Activated CD4-positive, alpha-beta T cell treated with anti-CD3 and anti-CD28 coated beads, Interleukin-2, amount 50 U/mL, for 48 hours (primary cell): ENCODE data around the gene HNF4A.
"Not testable (repeated sequence)": the region's sequence is repeated elsewhere in the genome, so short reads cannot be mapped to it uniquely, and the experiment has no call there.

Experiments used
- DNase-seq, 2 experiments: peaks; one replicate each; pipeline ENCODE4 v3.0.0-alpha.2; 2020

The HNF4A gene

DNA sequence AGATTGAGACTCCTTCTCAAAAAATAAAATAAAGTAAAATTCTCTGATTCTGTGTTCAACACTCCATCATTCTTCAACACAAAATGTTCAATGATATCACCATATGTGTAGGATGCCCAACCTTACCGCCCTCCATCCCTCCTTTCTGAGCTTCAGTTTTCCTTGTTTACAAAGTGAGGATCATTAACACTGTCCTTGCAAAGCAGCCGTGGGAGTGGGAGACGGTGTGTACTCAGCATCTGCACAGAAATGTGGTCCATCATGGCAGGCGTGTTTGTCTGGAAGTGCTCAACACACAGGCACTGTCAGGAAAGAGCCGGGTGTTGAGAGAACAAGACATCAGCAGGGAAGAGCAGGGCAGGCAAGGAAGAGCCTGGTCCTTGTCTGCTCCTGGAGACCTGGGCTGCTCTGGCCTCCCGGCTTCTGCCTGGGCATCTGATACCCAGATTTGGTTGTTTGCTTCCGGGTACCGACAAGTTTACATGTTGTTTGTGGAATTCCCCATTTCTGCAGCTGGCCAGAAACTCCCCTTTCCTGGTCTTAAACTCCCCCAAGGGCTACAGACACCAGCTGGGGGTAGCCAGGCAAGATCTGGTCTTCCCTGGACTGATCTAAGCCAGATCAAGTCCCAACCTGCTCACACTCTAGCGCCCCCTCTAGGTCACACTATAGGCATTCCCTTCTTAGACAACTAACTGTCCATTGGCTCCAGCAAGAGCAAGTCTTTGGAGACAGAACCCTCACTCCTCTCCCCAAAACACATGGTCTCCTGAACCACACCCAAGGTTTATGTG, 93.5 kb downstream of the HNF4A start:
- peak in 1 of 2 experiments; percentile 10 for DNase-seq

DNA sequence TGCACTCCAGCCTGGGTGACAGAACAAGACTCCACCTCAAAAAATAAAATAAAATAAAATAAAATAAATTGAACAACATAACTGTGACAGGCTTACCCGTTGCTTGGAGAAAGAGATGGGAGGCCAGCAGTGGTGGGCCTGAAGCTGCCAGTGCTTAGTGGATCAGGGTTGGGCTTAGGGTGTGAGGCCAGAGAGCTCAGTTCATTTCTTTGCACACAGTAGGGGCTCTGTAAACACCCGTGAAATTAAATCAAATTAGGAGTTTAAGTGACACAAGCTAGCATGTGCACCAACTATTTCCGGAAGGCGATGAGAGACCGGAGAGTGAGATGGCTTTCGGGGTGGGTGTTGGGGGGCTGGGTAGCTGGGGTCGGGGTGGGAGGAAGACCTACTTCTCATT, 94.4 kb downstream of the HNF4A start:
- no peak for DNase-seq

DNA sequence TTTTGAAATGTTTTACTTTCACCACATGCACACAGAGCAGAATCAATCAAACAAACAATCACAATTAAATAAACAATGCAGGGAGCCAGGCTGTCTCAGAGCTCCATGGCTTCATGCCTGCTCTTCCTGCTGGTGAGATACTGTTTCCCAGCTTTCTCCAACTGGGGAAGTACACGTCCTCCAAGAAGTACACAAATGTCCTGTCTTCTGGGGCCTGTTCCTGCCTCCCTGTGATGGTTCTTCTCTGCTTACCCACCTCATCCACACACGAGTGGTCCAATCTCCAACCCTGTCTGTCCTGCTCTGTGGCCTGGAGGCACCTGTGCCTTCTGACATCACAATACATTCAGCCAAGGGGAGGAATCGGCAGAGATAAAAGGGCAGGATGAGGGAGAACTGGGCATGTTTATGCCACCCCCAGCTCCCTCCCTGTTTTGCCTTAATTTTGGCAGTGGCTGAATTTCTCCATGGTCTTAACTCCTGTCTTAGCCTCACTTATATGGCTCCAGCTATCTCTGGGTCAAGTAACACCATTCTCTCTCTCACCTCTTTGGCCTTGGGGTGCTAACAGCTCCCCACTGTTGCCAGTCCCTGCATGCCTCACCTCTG, 94.9 kb downstream of the HNF4A start:
- DNase-seq: no peak

DNA sequence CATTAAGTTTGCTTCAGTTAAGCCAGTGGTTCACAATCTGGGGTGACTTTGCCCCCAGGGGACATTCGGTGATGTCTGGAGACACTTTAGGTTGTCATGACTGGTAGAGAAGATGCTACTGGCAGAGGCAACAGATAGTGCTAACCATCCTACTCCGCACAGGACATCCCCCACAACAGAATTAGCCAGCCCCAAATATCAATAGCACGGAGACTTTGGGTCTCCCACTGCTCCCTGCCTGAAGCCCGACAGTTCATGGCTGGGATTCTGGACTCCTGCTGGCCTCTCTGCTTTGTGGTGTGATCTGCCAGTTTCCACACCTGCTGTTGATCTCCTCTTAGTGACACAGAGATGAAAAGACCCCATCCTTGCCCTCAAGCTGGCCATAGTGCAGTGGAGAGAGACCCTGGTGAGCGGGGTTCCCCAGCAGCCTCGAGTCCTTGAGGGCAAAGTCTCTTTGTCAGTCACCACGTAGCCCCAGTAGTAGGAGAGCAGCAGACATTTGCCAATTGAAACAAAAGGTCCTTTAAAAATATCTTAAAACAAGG, 95.5 kb downstream of the HNF4A start:
- DNase-seq: no peak

DNA sequence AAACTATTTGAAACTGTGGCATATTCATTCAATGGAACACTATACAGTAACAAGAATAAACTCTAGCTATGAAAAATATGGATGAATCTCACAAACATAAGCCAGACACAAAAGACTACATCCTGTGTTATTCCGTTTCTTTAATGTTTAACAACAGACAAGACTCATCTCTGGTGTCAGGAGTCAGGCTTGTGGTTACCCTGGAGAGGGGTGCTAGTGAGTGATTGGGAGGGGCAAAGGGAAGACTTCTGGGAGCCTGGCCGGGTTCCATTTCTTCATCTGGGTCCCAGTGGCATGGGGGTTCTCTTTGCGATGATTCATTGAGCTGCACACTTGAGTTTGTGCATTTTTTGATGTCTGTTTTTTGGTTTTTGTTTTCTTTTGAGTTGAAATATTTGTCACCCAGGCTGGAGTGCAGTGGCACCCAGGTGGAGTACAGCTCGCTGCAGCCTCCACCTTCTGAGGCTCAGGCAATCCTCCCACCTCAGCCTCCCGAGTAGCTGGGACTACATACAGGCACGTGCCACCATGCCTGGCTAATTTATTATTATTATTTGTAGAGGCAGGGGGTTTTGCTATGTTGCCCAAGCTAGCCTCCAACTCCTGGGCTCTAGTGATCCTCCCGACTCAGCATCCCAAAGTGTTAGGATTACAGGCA, 98.9 kb downstream of the HNF4A start:
- DNase-seq: no peak

DNA sequence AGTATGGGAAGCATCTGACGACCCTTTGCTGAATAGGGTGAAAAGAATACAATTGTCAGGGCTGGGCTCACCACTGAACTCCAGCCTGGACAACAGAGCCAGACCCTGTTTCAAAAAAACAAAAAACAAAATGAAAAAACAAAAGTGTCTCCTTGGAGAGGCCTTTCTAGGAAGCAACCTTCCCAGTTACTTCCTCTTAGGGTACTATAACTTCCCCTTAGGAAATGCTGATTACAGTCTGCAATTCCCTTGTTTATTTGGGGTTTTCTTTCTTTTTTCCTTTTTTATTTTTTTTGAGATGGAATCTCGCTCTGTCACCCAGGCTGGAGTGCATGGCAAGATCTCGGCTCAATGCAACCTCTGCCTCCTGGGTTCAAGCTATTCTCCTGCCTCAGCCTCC, 99.6 kb downstream of the HNF4A start:
- no peak for DNase-seq

DNA sequence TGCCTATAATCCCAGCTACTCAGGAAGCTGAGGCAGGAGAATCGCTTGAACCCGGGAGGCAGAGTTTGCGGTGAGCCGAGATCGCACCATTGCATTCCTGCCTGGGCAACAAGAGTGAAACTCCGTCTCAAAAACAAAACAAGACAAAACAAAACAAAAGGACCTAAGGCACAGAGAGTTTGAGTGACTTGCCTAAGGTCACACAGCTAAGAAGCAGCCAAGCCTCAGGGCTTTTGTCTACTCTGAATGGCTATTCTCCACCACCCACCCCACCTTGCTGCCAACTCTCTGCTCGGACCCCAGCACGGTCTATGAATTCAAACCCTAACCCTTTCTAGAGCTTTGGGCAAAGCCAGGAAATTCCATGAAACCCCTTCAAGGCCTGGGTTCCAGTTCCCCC, 101.1 kb downstream of the HNF4A start:
- no peak for DNase-seq

DNA sequence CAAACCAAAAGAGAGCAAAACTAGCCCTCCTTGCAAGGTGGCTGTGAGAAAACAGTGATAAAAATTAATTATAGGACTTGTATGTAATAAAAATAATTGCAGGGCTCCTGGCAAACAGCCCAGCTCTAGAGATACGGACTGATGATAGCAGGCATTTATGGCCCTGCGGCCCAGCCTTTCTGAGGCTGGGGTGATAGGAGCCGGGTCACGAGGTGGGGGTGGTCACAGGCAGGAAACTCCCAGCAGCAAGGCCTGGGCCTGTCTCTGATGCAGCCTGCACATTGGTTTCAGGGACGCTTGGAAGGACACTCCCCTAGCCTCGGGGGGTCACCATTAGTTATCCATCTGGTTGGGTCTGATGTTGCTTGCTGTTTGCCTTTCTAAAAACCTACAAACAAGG, 101.5 kb downstream of the HNF4A start:
- DNase-seq: no peak

DNA sequence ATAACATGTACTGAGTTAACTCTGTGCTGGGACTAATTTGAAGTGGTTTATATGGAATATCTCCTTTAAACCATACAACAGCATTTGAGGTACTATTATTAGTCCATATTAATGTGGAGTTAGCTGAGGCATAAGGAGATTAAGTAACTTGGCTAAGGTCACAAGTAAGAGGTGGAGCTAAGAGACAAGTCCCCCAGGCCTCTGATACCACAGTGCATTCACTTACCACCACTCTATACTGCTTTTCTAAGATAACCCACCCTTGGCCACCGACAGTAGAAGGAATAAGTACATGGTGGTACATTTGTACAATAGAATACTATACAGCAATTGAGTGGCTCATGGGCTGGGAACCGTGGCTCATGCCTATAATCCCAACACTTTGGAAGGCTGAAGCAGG, 103.8 kb downstream of the HNF4A start:
- DNase-seq: no peak

DNA sequence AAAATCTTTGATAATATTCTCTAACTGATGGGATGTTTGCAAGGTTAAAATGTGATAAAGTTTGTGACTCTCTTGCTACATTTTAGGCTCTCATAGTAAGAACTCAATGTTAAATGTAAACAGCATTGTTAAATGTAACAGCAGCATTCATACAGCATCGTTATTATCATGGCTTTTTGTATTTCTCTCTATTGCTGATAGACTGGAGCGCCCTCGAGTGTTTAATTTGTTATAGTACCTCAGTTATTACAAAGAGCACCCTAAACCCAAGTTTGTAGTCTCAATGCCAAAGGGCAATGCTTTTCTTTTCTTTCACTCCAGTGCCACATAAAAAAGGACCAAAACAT, 105.3 kb downstream of the HNF4A start:
- no peak for DNase-seq

DNA sequence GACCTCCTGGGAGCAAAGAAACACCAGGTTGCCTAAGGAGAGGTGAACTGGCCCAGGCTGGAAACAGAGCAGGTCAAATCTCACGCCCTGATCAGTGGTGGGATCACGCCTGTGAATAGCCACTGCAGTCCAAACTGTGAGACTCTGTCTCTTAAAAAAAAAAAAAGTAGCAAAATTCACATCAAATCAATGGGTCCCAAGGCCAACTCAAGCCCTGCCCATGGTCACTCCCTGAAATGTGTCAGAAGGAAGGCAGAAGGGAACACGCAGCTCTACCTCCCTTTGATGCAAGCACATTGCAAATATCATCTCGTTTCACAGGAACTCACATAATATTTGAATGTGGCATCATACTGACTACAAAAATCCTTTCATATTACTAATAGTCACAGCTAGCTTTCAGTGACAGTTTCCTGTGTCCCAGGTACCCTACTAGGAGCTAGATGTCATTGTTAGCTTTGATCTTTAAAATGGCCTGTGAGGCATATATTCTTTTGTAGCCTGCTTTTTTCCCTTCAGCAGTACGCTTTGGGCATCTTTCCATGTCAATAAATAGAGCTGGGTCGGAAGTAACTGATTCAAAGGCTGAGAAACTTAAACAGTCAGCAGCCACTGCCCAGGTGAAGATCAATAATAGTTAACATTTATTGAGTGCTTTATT, 105.8 kb downstream of the HNF4A start:
- DNase-seq: no peak

DNA sequence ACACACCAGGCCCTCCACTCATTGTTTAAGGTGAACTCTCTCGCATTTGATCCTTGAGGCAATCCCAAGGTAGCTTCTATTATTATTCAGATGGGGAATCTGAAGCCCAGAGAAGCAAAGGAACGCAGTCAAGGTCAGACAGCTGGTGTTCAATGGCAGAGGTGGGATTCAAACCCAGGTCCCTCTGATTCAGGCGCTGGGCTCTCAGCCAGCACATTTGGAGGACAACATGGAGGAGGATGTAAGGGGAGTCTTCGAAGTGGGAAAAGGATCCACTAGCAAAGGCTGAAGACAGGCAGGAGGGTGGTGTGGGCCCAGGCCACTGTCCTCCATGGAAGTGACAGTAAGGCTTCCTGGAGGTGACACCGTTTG, 106.3 kb downstream of the HNF4A start:
- no peak for DNase-seq

DNA sequence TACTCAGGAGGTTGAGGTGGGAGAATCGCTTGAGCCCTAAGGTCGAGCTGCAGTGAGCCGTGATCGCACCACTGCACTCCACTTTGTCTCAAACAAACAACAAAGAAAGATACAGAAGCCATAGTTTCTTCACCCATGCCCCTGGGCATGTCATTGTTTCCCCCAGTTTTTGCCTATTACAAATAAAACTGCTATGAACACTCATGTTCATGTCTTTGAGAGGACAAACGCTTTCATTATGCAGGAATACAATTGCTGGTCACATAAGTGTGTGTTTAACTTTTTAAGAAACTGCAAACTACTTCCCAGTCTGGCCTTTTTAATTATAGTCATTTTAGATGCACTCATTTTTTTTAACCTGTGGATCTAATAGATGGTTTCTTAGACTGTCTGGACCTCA, 108.0 kb downstream of the HNF4A start:
- DNase-seq: no peak

DNA sequence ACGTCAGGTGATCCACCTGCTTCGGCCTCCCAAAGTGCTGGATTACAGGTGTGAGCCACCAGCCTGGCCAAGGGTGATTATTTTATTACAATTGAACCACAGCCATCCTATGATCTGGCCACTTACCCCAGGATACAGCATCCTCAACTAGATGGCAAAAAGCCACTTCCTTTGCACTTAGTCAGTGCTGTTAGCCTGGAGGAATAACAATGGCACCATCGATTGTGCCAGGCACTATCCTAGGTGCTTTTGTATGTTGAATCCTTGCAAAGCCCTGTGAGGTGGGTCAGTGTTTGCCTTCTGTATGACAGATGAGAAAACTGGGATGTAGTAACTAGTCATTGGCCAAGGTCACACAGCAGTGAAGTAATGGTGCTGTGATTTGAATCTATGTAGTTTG, 109.0 kb downstream of the HNF4A start:
- no peak for DNase-seq

DNA sequence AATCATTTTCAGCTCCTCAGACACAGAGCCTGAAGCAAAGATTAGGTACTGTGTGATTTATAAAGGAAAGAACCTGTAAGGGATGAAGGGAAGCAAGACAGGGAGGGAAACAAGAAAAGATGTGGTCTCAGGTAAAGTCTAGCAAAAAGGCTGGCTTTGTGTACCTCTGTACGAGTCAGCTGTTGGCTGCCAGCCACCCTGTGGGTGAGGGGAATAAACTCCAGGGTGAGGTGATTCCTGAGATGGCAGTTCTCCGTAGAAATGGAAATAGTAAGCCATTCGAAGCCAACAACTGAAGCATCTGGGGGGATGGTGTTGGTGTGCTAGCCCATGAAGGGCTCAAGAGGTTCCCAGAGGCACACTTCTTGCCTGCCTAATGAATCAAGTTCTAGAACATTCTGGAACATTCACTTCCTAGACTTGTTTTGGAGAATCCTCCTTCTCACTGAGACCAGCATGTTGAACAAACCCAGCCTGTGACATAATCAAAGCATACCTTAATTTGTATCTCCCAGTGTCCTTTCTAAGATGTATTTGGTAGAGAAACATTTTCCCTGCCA, 109.6 kb downstream of the HNF4A start:
- DNase-seq: no peak

DNA sequence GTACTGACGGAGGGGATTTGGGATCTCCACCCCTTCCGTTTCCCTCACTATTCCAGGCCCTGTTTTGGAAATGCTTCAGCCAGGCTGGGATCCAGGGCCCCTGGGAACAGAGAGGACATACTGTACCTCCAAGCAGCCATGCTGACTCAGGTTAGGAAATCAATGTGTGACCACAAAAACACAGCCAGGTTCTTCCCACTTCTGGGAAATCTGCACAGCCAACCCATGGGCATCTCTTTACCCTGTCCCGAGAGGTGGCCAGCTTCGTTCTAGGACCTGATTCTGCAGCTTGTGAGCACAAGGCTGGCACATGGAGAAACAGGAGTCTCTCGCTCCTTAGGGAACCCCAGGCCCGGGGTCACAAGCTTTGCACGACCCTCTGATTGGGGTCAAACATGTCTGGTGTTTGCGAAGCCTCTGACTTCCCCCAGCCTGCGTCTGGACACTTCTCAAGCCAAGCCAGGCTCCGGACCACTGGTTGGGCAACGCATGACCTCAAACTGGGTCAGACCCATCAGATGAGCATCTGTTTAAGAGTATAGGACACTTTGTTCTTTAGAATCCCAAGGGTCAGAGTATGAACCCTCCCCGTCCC, 111.9 kb downstream of the HNF4A start:
- DNase-seq: no peak

DNA sequence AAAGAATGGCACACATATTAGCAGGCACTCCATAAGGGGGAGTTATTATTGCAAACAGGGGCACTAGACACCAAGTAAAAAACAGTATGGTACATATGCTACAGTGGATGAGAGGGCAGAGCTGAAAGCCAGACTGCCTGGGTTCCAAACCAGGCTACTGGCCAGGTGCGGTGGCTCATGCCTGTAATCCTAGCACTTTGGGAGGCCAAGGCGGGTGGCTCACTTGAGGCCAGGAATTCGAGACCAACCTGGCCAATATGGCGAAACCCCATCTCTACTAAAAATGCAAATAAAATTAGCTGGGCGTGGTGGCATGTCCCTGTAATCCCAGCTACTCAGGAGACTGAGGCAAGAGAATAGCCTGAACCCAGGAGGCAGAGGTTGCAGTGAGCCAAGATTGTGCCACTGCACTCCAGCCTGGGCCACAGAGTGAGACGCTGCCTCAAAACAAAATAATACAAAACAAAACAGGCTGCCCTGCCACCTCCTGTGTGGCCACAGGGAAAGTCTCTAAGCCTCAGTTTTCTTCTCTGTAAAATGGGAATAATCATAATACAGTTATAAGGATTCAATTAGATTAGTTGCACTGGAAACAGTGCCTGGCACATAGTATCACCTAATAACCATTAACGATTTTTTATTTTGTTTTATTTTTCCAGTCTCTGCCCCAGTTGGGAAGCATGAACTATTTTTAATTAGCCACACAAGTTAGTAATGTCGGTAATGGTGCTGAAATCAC, 112.7 kb downstream of the HNF4A start:
- DNase-seq: no peak

DNA sequence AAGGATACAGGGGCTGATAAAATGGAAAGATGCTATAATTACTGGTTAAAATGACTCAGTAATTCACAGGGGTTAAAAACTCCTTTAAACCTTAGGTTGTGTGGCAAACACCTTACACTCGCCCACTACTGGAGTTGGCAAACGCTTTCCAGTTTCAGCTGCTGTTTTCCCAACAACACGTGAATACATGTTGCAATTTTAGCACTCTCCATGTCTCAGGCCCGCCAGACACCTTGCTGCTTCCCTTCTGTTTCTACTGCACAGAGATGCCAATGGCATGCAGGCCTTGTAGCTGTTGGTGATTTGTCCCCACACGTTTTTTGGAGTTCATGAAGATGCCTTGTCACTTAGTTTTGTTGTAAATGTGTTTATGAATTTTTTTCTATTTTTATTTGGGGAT, 114.8 kb downstream of the HNF4A start:
- DNase-seq: no peak

DNA sequence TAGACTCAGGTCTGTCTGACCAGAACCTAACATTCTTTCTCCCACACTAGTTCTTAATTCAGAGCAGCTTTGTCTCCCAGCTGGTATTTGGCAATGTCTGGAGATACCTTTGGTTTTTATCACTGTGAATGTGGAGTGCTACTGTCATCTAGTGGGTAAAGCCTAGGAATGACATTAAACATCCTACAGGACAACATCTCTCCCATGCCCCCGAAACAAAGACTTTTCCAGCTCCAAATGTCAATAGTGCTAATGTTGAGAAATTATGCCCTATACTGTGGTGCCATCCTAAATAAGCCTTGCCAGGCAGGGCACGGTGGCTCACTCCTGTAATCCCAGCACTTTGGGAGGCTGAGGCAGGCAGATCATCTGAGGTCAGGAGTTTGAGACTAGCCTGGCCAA, 116.0 kb downstream of the HNF4A start:
- DNase-seq: no peak

DNA sequence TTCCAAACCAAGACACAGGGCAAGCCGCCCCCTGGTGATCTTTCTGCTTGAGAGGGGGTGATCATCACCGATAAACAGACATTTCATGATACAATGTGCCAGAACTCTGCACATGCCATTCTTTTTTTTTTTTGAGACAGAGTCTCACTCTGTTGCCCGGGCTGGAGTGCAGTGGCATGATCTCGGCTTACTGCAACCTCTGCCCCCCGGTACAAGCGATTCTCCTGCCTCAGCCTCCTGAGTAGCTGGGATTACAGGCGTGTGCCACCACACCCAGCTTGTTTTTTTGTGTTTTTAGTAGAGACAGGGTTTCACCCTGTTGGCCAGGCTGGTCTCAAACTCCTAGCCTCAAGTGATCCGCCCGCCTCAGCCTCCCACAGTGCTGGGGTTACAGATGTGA, 116.8 kb downstream of the HNF4A start:
- not testable (repeated sequence) for DNase-seq

DNA sequence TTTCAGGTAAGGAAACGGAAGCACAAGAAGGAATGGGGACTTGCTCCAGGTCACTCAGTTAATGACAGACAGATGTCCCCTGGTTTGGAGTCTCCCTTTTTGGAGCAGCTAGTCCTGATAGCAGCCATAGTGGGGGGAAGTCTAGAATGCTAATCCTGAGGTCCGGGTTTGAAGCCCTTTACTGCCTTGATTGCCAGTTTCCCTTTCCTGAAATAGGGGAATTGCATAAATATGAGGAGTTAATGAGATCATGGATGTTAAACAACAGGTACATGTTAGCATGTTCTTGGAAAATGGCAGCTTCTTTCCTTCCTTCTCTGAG, 119.8 kb downstream of the HNF4A start:
- no peak for DNase-seq
